Natural killer cell (primary cell): Measurements from ENCODE around the gene HDGFL2. TPM values are rescaled to one million over a fixed set of nuclear protein-coding genes. Genes with fewer than 3 reads are reported as not detected.

Source experiments
- ATAC-seq, 3 donors: fragments of 150-1000 bp in 2 of 3; fragments of 200-7000 bp in 1 of 3; cut with Tn5 transposase; 1 replicate in 1 of 3; 2 replicates in 2 of 3; pipeline ENCODE4 v1.10.0; 2021; ENCODE audit warnings: mild to moderate bottlenecking in 2 of 3, moderate library complexity in 2 of 3
- DNase-seq, 2 donors: peaks; one replicate each; pipeline versions ENCODE4 v3.0.0 to v3.0.0-alpha.2; 2013 to 2021; ENCODE audit warnings: mixed read lengths in 1 of 2
- H3K27ac ChIP-seq: one replicate; pipeline ENCODE4 v1.5.1; 2013; ENCODE audit warnings: mild to moderate bottlenecking, low read length
- H3K27me3 ChIP-seq: one replicate; pipeline ENCODE4 v1.6.1; 2013; ENCODE audit warnings: low read length; ENCODE audit not compliant: control insufficient read depth, insufficient read depth
- H3K36me3 ChIP-seq: one replicate; pipeline ENCODE4 v1.6.1; 2013; ENCODE audit warnings: low read length; ENCODE audit not compliant: control insufficient read depth, insufficient read depth
- H3K4me1 ChIP-seq: one replicate; pipeline ENCODE4 v1.6.1; 2013; ENCODE audit warnings: low read length; ENCODE audit not compliant: control insufficient read depth, insufficient read depth
- H3K4me3 ChIP-seq: one replicate; pipeline ENCODE4 v1.5.1; 2013; ENCODE audit warnings: low read length
- H3K9me3 ChIP-seq: one replicate; pipeline ENCODE4 v1.6.1; 2013; ENCODE audit warnings: low read length; ENCODE audit not compliant: control insufficient read depth, insufficient read depth
- H3K27ac Mint-ChIP-seq, 2 donors: one replicate each; pipeline ENCODE4 v1.8.0; 2022; ENCODE audit warnings: mild to moderate bottlenecking in 2 of 2, mixed read lengths in 2 of 2, moderate library complexity in 1 of 2
- H3K27me3 Mint-ChIP-seq, 2 donors: one replicate each; pipeline ENCODE4 v1.8.0; 2022; ENCODE audit warnings: low read depth in 2 of 2, mixed read lengths in 2 of 2
- H3K36me3 Mint-ChIP-seq: one replicate; pipeline ENCODE4 v1.8.0; 2022; ENCODE audit warnings: mixed read lengths
- H3K4me1 Mint-ChIP-seq, 2 donors: one replicate each; pipeline ENCODE4 v1.8.0; 2022; ENCODE audit warnings: mixed read lengths in 2 of 2
- H3K4me3 Mint-ChIP-seq: one replicate; pipeline ENCODE4 v1.8.0; 2022; ENCODE audit warnings: mild to moderate bottlenecking, moderate library complexity, mixed read lengths
- H3K9me3 Mint-ChIP-seq, 2 donors: one replicate each; pipeline ENCODE4 v1.8.0; 2022; ENCODE audit warnings: mixed read lengths in 2 of 2
- CTCF ChIP-seq: fragments of 200-600 bp; IDR thresholded peaks from one replicate; pipeline ENCODE4 v1.8.0; 2022; ENCODE audit warnings: antibody characterized with exemption
- WGBS: methylation state at CpG from one replicate; pipeline ENCODE4 v1.1.7; 2013; ENCODE audit warnings: missing lambda C conversion rate; ENCODE audit not compliant: insufficient coverage; 5-methylcytosine and 5-hydroxymethylcytosine counted together
- intact Hi-C: fragments of 100-400 bp; cut with micrococcal nuclease; formaldehyde crosslinking; loops from one replicate; pipeline ENCODE4 v1.14.2; 2022
- total RNA-seq, 4 donors: library from RNA; stranded (reverse); fragments of 120-200 nt in 1 of 4; gene quantifications; one replicate each; pipeline versions ENCODE4 v1.2.3 to v1.2.4, GENCODE V29; 2013 to 2022

HDGFL2 gene
- total RNA-seq, 3 donors from 2014 or later (not counting 1 experiment from before 2014, with no cell fraction given): 28.7 to 43.6 (median 29.8) TPM

GRCh38 chr19:4536798-4537197 is 64.7 kb downstream of the HDGFL2 start:
- peaks cover 0 to 8% of the 10 kb centered on the region in 2 donors for H3K27me3 Mint-ChIP-seq
- H3K4me1 Mint-ChIP-seq: no peaks in the 10 kb centered on the region
- H3K4me3 Mint-ChIP-seq: no peak overlapping the region
- Histone ChIP-seq H3K27ac (no peak overlapping the region), H3K4me3 (no peak overlapping the region), H3K27me3 (peaks cover 3% of the 10 kb centered on the region), H3K4me1 (peaks cover 18% of the 10 kb centered on the region), H3K9me3 (peaks cover 5% of the 10 kb centered on the region), H3K36me3 (no peaks in the 10 kb centered on the region)
- no peaks in the 10 kb centered on the region for H3K36me3 Mint-ChIP-seq
- ATAC-seq: no peak
- TF ChIP-seq CTCF: no peak
- no peak overlapping the region for H3K27ac Mint-ChIP-seq
- no peak for DNase-seq
- intact Hi-C loops: no loop called here
- WGBS: 74% methylated on average over 5 of the region's 5 CpGs
- H3K9me3 Mint-ChIP-seq: peaks cover 0 to 2% of the 10 kb centered on the region in 2 donors

GRCh38 chr19:4537953-4538600 is 66.0 kb downstream of the HDGFL2 start:
- intact Hi-C loops: no loop called here
- DNase-seq (no peak), ATAC-seq (no peak)
- H3K9me3 ChIP-seq: peaks cover 5% of the 10 kb centered on the region
- H3K27ac Mint-ChIP-seq: no peak overlapping the region
- TF ChIP-seq CTCF: no peak
- H3K4me1 ChIP-seq: peaks cover 22% of the 10 kb centered on the region
- H3K27me3 ChIP-seq: peaks cover 3% of the 10 kb centered on the region
- no peaks in the 10 kb centered on the region for H3K36me3 Mint-ChIP-seq
- H3K9me3 Mint-ChIP-seq: peaks cover 0 to 2% of the 10 kb centered on the region in 2 donors
- H3K4me3 Mint-ChIP-seq: no peak overlapping the region
- H3K4me1 Mint-ChIP-seq: no peaks in the 10 kb centered on the region
- no peak overlapping the region for H3K4me3 ChIP-seq
- no peaks in the 10 kb centered on the region for H3K36me3 ChIP-seq
- H3K27me3 Mint-ChIP-seq: peaks cover 0 to 8% of the 10 kb centered on the region in 2 donors
- H3K27ac ChIP-seq: no peak overlapping the region
- WGBS: 93% methylated on average over 27 of the region's 27 CpGs

- intact Hi-C loops: no loop called here
- no peak overlapping the region for H3K4me3 ChIP-seq
- Mint-ChIP-seq H3K36me3 (no peaks in the 10 kb centered on the region), H3K27ac (no peak overlapping the region), H3K9me3 (peaks cover 0 to 2% of the 10 kb centered on the region in 2 donors), H3K4me1 (no peaks in the 10 kb centered on the region), H3K27me3 (peaks cover 0 to 8% of the 10 kb centered on the region in 2 donors), H3K4me3 (no peak overlapping the region)
- no peak overlapping the region for H3K27ac ChIP-seq
- H3K9me3 ChIP-seq: peaks cover 5% of the 10 kb centered on the region
- WGBS: 97% methylated on average over 13 of the region's 13 CpGs
- no peaks in the 10 kb centered on the region for H3K36me3 ChIP-seq
- DNase-seq (no peak), ATAC-seq (no peak)
- peaks cover 3% of the 10 kb centered on the region for H3K27me3 ChIP-seq
- H3K4me1 ChIP-seq: peaks cover 22% of the 10 kb centered on the region
- no peak for TF ChIP-seq CTCF
These were observed 66.5 kb downstream of the HDGFL2 start for GRCh38 chr19:4538601-4538954.

- WGBS: 85% methylated on average over 3 of the region's 3 CpGs
- Mint-ChIP-seq H3K4me1 (no peaks in the 10 kb centered on the region), H3K27me3 (peaks cover 0 to 8% of the 10 kb centered on the region in 2 donors), H3K9me3 (peaks cover 0 to 2% of the 10 kb centered on the region in 2 donors), H3K36me3 (no peaks in the 10 kb centered on the region), H3K27ac (no peak overlapping the region), H3K4me3 (no peak overlapping the region)
- H3K36me3 ChIP-seq: no peaks in the 10 kb centered on the region
- no peak overlapping the region for H3K4me3 ChIP-seq
- no peak overlapping the region for H3K27ac ChIP-seq
- intact Hi-C loops: no loop called here
- peaks cover 22% of the 10 kb centered on the region for H3K4me1 ChIP-seq
- ATAC-seq (no peak), DNase-seq (no peak)
- no peak for TF ChIP-seq CTCF
- H3K9me3 ChIP-seq: peaks cover 5% of the 10 kb centered on the region
- H3K27me3 ChIP-seq: peaks cover 3% of the 10 kb centered on the region
These were observed 67.1 kb downstream of the HDGFL2 start for GRCh38 chr19:4539169-4539692.
